HUES64 (cell line): ENCODE data around the gene LRBA.

Source experiments
- H3K27ac ChIP-seq: 2 replicates; pipeline ENCODE4 v1.7.0; 2013; ENCODE audit warnings: low read depth, low read length, inconsistent platforms
- H3K27me3 ChIP-seq: 2 replicates; pipeline ENCODE4 v1.6.1; 2013; ENCODE audit warnings: mild to moderate bottlenecking, low read length; ENCODE audit not compliant: insufficient read depth
- H3K36me3 ChIP-seq: 2 replicates; pipeline ENCODE4 v1.6.1; 2013; ENCODE audit warnings: mild to moderate bottlenecking, low read length; ENCODE audit not compliant: insufficient read depth
- H3K4me1 ChIP-seq: 2 replicates; pipeline ENCODE4 v1.6.1; 2013; ENCODE audit warnings: mild to moderate bottlenecking, low read length, moderate library complexity; ENCODE audit not compliant: insufficient read depth
- H3K4me3 ChIP-seq: 2 replicates; pipeline ENCODE4 v1.5.1; 2013; ENCODE audit warnings: mild to moderate bottlenecking, low read length, moderate library complexity
- H3K9ac ChIP-seq: 2 replicates; pipeline ENCODE4 v1.6.1; 2013; ENCODE audit warnings: mild to moderate bottlenecking, low read depth, low read length
- H3K9me3 ChIP-seq: 2 replicates; pipeline ENCODE4 v1.6.1; 2013; ENCODE audit warnings: low read depth, low read length; ENCODE audit not compliant: insufficient read depth
- WGBS: fragments of 150-250, 120-280 bp; methylation state at CpG from one replicate; pipeline ENCODE4 v1.1.7; 2013; ENCODE audit warnings: missing lambda C conversion rate; 5-methylcytosine and 5-hydroxymethylcytosine counted together

The LRBA gene

DNA sequence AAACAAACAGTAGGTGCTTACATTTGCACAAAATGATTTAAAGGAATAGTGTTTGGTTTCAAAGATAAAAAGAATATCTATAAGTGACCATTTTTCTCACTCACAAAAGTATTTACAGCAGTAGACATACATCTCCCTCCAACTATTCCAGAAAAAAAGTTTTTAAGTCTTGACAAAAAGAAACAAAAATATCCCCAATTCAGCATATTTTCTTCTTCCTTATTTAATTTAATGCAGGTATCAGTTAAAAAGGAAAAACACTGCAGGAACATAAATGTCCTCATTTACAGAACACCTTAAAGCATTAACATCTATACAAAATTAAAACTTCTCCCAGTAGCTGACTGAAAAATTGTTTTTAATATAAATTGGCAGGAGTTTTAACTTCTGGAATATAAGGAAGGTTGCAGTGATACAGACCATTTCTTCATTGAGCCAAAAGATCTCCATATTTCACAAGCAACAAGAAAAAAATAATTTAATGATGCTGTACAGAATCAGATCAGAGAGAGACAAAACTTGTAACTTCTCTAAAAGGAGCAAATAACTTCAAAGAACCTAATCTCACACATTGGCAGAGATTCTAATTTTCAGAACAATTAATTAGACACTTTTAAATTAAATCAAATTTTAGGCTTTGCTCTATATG is 428.8 kb downstream of the LRBA start:
- H3K27me3 ChIP-seq: peaks cover 48% of the 10 kb centered on the region
- no peak overlapping the region for H3K27ac ChIP-seq
- H3K4me1 ChIP-seq: peaks cover 38% of the 10 kb centered on the region
- H3K4me3 ChIP-seq: peak overlapping the region; percentile 67; the same call in 1 of the 2 replicates
- no peaks in the 10 kb centered on the region for H3K9me3 ChIP-seq
- H3K36me3 ChIP-seq: 0 out of 2 replicates have a peak, but pooled peaks cover 7% of the 10 kb centered on the region
- H3K9ac ChIP-seq: no peak overlapping the region

GRCh38 chr4:150585611-150586010 is 429.5 kb downstream of the LRBA start:
- no CpG with 5 or more reads among the region's 1 CpG for WGBS
- H3K9me3 ChIP-seq: no peaks in the 10 kb centered on the region
- H3K36me3 ChIP-seq: 0 out of 2 replicates have a peak, but pooled peaks cover 7% of the 10 kb centered on the region
- H3K27ac ChIP-seq: no peak overlapping the region
- H3K4me1 ChIP-seq: peaks cover 36% of the 10 kb centered on the region
- peaks cover 54% of the 10 kb centered on the region for H3K27me3 ChIP-seq
- no peak overlapping the region for H3K9ac ChIP-seq
- H3K4me3 ChIP-seq: peak overlapping the region; percentile 67; the same call in 1 of the 2 replicates

DNA sequence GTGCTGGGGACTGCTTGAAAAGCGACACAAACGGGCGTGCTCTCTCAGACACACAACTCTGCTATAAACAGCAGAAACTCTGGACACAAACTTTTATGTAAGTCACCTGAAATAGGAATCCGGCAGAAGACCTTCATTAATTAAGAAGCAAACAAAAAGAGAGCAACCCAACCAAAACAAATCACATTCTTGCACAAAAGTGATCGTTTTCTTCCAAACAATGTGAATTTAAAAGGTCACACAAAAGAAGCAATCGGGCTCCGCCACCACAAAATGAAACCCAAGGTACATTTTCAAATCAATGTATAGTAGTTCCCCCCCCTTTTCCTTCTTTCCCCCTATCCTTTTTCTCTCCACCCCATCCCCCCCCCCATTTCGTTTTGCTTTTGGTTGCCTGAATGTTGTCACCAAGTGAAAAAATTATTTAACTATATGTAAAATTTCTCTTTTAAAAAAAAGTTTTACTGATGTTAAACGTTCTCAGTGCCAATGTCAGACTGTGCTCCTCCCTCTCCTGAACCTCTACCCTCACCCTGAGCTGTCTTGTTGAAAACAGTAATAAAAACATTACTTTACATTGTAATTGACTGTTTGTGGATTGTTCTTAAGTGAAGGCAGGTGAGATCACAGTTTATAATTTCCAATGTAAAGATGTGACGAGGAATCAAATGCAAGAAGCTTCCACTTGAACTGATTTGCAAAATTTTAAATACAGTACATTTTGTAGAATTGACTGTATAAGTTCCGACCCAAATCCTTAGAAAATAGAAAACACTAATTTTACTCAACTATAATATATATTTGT is 430.8 kb downstream of the LRBA start:
- 9% methylated on average over 7 of the region's 11 CpGs for WGBS

GRCh38 chr4:150583287-150584110 is 431.6 kb downstream of the LRBA start:
- H3K9ac ChIP-seq: peak overlapping the region; percentile 36
- peak overlapping the region; percentile 67 for H3K4me3 ChIP-seq
- no peaks in the 10 kb centered on the region for H3K9me3 ChIP-seq
- H3K27ac ChIP-seq: no peak overlapping the region
- peaks cover 43% of the 10 kb centered on the region for H3K4me1 ChIP-seq
- WGBS: under 1% methylated on average over 66 of the region's 66 CpGs
- peaks cover 75% of the 10 kb centered on the region for H3K27me3 ChIP-seq
- no peaks in the 10 kb centered on the region for H3K36me3 ChIP-seq

More for the DNA sequence above, 430.8 kb downstream of the LRBA start:
- peak overlapping the region; percentile 67 for H3K4me3 ChIP-seq
- peaks cover 38% of the 10 kb centered on the region for H3K4me1 ChIP-seq
- H3K9ac ChIP-seq: 0 out of 2 replicates have a peak overlapping the region, but pooled peaks have one; percentile 36
- H3K27ac ChIP-seq: no peak overlapping the region
- no peaks in the 10 kb centered on the region for H3K36me3 ChIP-seq
- H3K9me3 ChIP-seq: no peaks in the 10 kb centered on the region
- peaks cover 67% of the 10 kb centered on the region for H3K27me3 ChIP-seq

- H3K4me3 ChIP-seq: peak overlapping the region; percentile 67
- under 1% methylated on average over 32 of the region's 32 CpGs for WGBS
Observed at GRCh38 chr4:150582873-150583286, 432.2 kb downstream of the LRBA start.

GRCh38 chr4:150582146-150582872 is 432.8 kb downstream of the LRBA start, which contains the start of gene MAB21L2:
Gene MAB21L2, plus strand, starts transcription at chr4:150582151. Its CDS starts 879 bp downstream, at chr4:150583030.
- H3K36me3 ChIP-seq: no peaks in the 10 kb centered on the region
- under 1% methylated on average over 26 of the region's 27 CpGs for WGBS

More at GRCh38 chr4:150582873-150583286, 432.2 kb downstream of the LRBA start:
- Histone ChIP-seq H3K9ac (no peak overlapping the region), H3K36me3 (no peaks in the 10 kb centered on the region), H3K27me3 (peaks cover 82% of the 10 kb centered on the region), H3K27ac (no peak overlapping the region), H3K4me1 (peaks cover 40% of the 10 kb centered on the region), H3K9me3 (no peaks in the 10 kb centered on the region)

DNA sequence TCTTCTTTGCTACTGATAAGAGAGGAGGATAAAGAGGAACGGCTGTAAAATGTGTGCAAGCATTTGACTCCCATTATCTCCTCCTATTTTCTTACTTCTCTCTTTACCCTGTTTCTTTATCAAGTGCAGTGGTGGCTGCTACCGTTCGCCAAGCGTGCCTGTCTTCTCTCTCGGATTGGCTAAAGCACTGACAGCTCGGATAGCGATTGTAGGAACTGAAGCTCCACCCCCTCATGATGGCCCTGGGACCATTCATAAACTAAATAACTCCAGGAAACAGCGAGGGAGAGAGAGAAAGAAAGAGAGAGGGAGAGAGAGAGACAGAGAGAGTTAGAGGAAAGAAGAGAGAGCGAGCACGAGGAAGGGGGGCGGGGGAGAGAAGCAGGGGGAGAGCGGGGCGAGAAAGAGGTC is 433.4 kb downstream of the LRBA start:
- Histone ChIP-seq H3K9ac (no peak overlapping the region), H3K27me3 (peaks cover 85% of the 10 kb centered on the region), H3K36me3 (no peaks in the 10 kb centered on the region), H3K4me1 (peaks cover 40% of the 10 kb centered on the region), H3K27ac (no peak overlapping the region), H3K4me3 (peak overlapping the region; percentile 67), H3K9me3 (no peaks in the 10 kb centered on the region)
- WGBS: 0% methylated on average over 12 of the region's 13 CpGs

More at GRCh38 chr4:150582146-150582872, 432.8 kb downstream of the LRBA start, which contains the start of gene MAB21L2:
- peak within 1 kb of the TSS; percentile 67 for H3K4me3 ChIP-seq
- H3K4me1 ChIP-seq: peaks cover 40% of the 10 kb centered on the region
- no peak within 1 kb of the TSS for H3K27ac ChIP-seq
- no peak within 1 kb of the TSS for H3K9ac ChIP-seq
- H3K9me3 ChIP-seq: no peaks in the 10 kb centered on the region
- peaks cover 85% of the 10 kb centered on the region for H3K27me3 ChIP-seq

- Histone ChIP-seq H3K36me3 (no peaks in the 10 kb centered on the region), H3K9me3 (no peaks in the 10 kb centered on the region), H3K4me3 (peak overlapping the region; percentile 67), H3K4me1 (peaks cover 38% of the 10 kb centered on the region), H3K9ac (no peak overlapping the region), H3K27ac (no peak overlapping the region), H3K27me3 (peaks cover 83% of the 10 kb centered on the region)
- WGBS: 75% methylated on average over 1 of the region's 7 CpGs
Observed at GRCh38 chr4:150581056-150581605, 434.0 kb downstream of the LRBA start.

DNA sequence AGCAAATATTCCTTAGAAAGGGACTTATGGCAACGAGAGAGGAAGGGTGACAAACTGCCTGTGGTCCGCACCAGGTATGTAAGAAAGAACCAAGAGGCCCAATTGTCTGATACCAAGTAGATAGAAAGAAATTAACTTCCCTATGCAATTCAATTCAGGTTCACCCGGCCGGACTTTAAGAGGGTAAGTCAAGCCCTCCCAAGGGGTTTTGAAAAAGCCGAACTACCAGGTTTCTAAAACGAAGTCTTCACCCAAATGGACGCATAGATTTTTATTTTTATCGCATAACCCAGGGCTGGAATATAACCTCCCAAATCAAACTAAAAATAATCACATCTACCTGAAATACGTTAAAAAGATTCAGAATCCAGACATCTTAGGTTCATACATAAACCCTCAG is 434.8 kb downstream of the LRBA start:
- Histone ChIP-seq H3K4me3 (peak overlapping the region; percentile 59), H3K27me3 (peaks cover 75% of the 10 kb centered on the region), H3K27ac (no peak overlapping the region), H3K4me1 (peaks cover 30% of the 10 kb centered on the region), H3K9ac (0 out of 2 replicates have a peak overlapping the region, but pooled peaks have one; percentile 33), H3K9me3 (no peaks in the 10 kb centered on the region), H3K36me3 (no peaks in the 10 kb centered on the region)
- 15% methylated on average over 8 of the region's 9 CpGs for WGBS
